A549 treated with RU486 at 1 μM for 4 hours (cell line): Measurements from ENCODE around the gene USP17L11. TPM values are rescaled to one million over a fixed set of nuclear protein-coding genes. Genes with fewer than 3 reads are reported as not detected.

ENCODE experiments used
- total RNA-seq: library from RNA; stranded (reverse); fragments of 200-300 nt; extraction: Qiagen RNA extraction; gene quantifications from 5 replicates; pipeline ENCODE4 v1.2.3, GENCODE V29; 2022; ENCODE audit warnings: low read depth

The USP17L11 gene, protein sequence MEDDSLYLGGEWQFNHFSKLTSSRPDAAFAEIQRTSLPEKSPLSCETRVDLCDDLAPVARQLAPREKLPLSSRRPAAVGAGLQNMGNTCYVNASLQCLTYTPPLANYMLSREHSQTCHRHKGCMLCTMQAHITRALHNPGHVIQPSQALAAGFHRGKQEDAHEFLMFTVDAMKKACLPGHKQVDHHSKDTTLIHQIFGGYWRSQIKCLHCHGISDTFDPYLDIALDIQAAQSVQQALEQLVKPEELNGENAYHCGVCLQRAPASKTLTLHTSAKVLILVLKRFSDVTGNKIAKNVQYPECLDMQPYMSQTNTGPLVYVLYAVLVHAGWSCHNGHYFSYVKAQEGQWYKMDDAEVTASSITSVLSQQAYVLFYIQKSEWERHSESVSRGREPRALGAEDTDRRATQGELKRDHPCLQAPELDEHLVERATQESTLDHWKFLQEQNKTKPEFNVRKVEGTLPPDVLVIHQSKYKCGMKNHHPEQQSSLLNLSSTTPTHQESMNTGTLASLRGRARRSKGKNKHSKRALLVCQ
- total RNA-seq = not detected in 5 replicates

DNA sequence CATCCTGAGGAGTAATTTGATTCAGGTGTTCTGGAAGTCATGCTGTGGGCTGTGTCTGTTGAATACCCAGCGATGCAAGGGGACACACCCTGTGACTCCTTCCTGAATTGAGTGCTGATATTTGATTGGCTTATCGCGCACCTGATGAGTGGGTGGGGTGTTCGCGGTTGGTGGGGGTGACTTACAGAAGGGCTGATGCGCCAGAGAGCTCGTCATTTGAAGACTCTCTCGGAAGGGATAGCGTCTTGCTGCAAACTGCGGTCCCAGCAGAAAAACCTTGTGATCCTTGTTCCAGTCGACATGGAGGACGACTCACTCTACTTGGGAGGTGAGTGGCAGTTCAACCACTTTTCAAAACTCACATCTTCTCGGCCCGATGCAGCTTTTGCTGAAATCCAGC, at the start of gene USP17L11:
USP17L11 (plus strand) TSS at position 301 of the 400 bp plus-strand sequence; CDS start at position 301, 0 bp downstream.

GRCh38 chr4:9169791-9170459, 45.3 kb upstream of the USP17L11 start, which contains the start of gene FAM90A26:
TSS of gene FAM90A26 (plus strand) at chr4:9170409. CDS start at chr4:9173173, 2,764 bp downstream.

GRCh38 chr4:9210357-9210756, 4.8 kb upstream of the USP17L11 start, which contains the start of gene USP17L10:
TSS of gene USP17L10 (plus strand) at chr4:9210657. CDS start at chr4:9210657, 0 bp downstream.

GRCh38 chr4:9219852-9220251, 4.6 kb downstream of the USP17L11 start, which contains the start of gene USP17L12:
TSS of gene USP17L12 (plus strand) at chr4:9220152. CDS start at chr4:9220152, 0 bp downstream.

GRCh38 chr4:9224596-9224995, 9.4 kb downstream of the USP17L11 start, which contains the start of gene USP17L13:
TSS of gene USP17L13 (plus strand) at chr4:9224896. CDS start at chr4:9224896, 0 bp downstream.

DNA sequence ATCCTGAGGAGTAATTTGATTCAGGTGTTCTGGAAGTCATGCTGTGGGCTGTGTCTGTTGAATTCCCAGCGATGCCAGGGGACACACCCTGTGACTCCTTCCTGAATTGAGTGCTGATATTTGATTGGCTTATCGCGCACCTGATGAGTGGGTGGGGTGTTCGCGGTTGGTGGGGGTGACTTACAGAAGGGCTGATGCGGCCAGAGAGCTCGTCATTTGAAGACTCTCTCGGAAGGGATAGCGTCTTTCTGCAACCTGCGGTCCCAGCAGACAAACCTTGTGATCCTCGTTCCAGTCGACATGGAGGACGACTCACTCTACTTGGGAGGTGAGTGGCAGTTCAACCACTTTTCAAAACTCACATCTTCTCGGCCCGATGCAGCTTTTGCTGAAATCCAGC, 18.9 kb downstream of the USP17L11 start, which contains the start of gene USP17L15:
USP17L15 (plus strand) TSS at position 301 of the 400 bp plus-strand sequence; CDS start at position 301, 0 bp downstream.

GRCh38 chr4:9243579-9243978, 28.4 kb downstream of the USP17L11 start, which contains the start of gene USP17L17:
TSS of gene USP17L17 (plus strand) at chr4:9243879. CDS start at chr4:9243879, 0 bp downstream.

GRCh38 chr4:9247953-9248680, 32.9 kb downstream of the USP17L11 start, which contains the start of gene USP17L18:
TSS of gene USP17L18 (plus strand) at chr4:9248630. CDS start at chr4:9248630, 0 bp downstream.

GRCh38 chr4:9253078-9253477, 37.9 kb downstream of the USP17L11 start, which contains the start of gene USP17L19:
TSS of gene USP17L19 (plus strand) at chr4:9253378. CDS start at chr4:9253378, 0 bp downstream.

DNA sequence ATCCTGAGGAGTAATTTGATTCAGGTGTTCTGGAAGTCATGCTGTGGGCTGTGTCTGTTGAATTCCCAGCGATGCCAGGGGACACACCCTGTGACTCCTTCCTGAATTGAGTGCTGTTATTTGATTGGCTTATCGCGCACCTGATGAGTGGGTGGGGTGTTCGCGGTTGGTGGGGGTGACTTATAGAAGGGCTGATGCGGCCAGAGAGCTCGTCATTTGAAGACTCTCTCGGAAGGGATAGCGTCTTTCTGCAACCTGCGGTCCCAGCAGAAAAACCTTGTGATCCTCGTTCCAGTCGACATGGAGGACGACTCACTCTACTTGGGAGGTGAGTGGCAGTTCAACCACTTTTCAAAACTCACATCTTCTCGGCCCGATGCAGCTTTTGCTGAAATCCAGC, 42.6 kb downstream of the USP17L11 start, which contains the start of gene USP17L20:
USP17L20 (plus strand) TSS at position 301 of the 400 bp plus-strand sequence; CDS start at position 301, 0 bp downstream.

GRCh38 chr4:9262572-9262971, 47.4 kb downstream of the USP17L11 start, which contains the start of gene USP17L21:
TSS of gene USP17L21 (plus strand) at chr4:9262872. CDS start at chr4:9262872, 0 bp downstream.

Other genes with a start within 250 kb of the USP17L11 start
- not detected in 5 replicates for gene FAM90A26, start 45.0 kb upstream of the USP17L11 start, total RNA-seq
- gene USP17L10, start 4.7 kb upstream of the USP17L11 start, total RNA-seq = not detected in 5 replicates
- gene USP17L12, start 4.7 kb downstream of the USP17L11 start, total RNA-seq = not detected in 5 replicates
- not detected in 5 replicates for gene USP17L13, start 9.5 kb downstream of the USP17L11 start, total RNA-seq
- not detected in 5 replicates for gene USP17L15, start 19.0 kb downstream of the USP17L11 start, total RNA-seq
- not detected in 5 replicates for gene USP17L17, start 28.5 kb downstream of the USP17L11 start, total RNA-seq
- gene USP17L18, start 33.2 kb downstream of the USP17L11 start, total RNA-seq = not detected in 5 replicates
- gene USP17L19, start 38.0 kb downstream of the USP17L11 start, total RNA-seq = not detected in 5 replicates
- not detected in 5 replicates for gene USP17L20, start 42.7 kb downstream of the USP17L11 start, total RNA-seq
- gene USP17L21, start 47.5 kb downstream of the USP17L11 start, total RNA-seq = not detected in 5 replicates
- not detected in 5 replicates for gene USP17L22, start 52.2 kb downstream of the USP17L11 start, total RNA-seq
- not detected in 5 replicates for gene USP17L24, start 109.8 kb downstream of the USP17L11 start, total RNA-seq
- not detected in 5 replicates for gene USP17L25, start 114.5 kb downstream of the USP17L11 start, total RNA-seq
- not detected in 5 replicates for gene USP17L26, start 119.3 kb downstream of the USP17L11 start, total RNA-seq
- not detected in 5 replicates for gene USP17L5, start 124.0 kb downstream of the USP17L11 start, total RNA-seq
- gene USP17L27, start 128.7 kb downstream of the USP17L11 start, total RNA-seq = not detected in 5 replicates
- not detected in 5 replicates for gene USP17L28, start 133.5 kb downstream of the USP17L11 start, total RNA-seq
- gene USP17L29, start 138.2 kb downstream of the USP17L11 start, total RNA-seq = not detected in 5 replicates
- not detected in 5 replicates for gene USP17L30, start 147.7 kb downstream of the USP17L11 start, total RNA-seq
- not detected in 5 replicates for gene DEFB131A, start 229.0 kb downstream of the USP17L11 start, total RNA-seq